HEK293 (cell line): ENCODE results near the gene ANKRD39.

Experiments used
- CTCF ChIA-PET: fragments of 350-600 bp; formaldehyde crosslinking; extraction: SDS; loops from one replicate; lab custom pipeline; 2021; ENCODE audit warnings: antibody characterized with exemption; lab: Yijun Ruan, JAX
- POLR2A ChIA-PET: fragments of 300-600 bp; formaldehyde crosslinking; extraction: SDS; loops from one replicate; lab custom pipeline; 2020; ENCODE audit warnings: antibody characterized with exemption, inconsistent platforms; lab: Yijun Ruan, JAX
- H3K27ac ChIP-seq: fragments of 200-500 bp; sonication (Bioruptor generic); 2 replicates; pipeline ENCODE4 v1.5.1; 2014; ENCODE audit warnings: low read depth, low read length, control low read depth, inconsistent platforms; ENCODE audit errors: extremely low read depth
- H3K36me3 ChIP-seq, 2 experiments: fragments of 200-500 bp in 1 of 2; sonication (Bioruptor generic) in 1 of 2; 1 replicate in 1 of 2; 2 replicates in 1 of 2; pipeline ENCODE4 v1.5.1; 2014 to 2017; ENCODE audit warnings: inconsistent platforms in 2 of 2, low read length in 2 of 2; ENCODE audit not compliant: control insufficient read depth in 2 of 2, insufficient read depth in 1 of 2
- H3K4me1 ChIP-seq: fragments of 200-500 bp; sonication (Bioruptor generic); 2 replicates; pipeline ENCODE4 v1.5.1; 2014; ENCODE audit warnings: mild to moderate bottlenecking, low read length, inconsistent platforms; ENCODE audit not compliant: control insufficient read depth, insufficient read depth
- H3K4me3 ChIP-seq: 2 replicates; pipeline ENCODE4 v1.5.1; 2011; ENCODE audit warnings: low read depth, mild to moderate bottlenecking, control low read depth, low read length, moderate library complexity
- H3K9me3 ChIP-seq: fragments of 200-500 bp; sonication (Bioruptor generic); 2 replicates; pipeline ENCODE4 v1.5.1; 2014; ENCODE audit warnings: low read depth, low read length, inconsistent platforms; ENCODE audit not compliant: control insufficient read depth, insufficient read depth
- ELK4 ChIP-seq: IDR thresholded peaks from 2 replicates; pipeline ENCODE4 v1.6.1; 2011; ENCODE audit warnings: mild to moderate bottlenecking, low read depth, low read length, borderline replicate concordance
- HIC1 ChIP-seq: fragments of 450-650 bp; formaldehyde crosslinking; IDR thresholded peaks from 2 replicates; pipeline ENCODE4 v1.5.1; 2016; ENCODE audit warnings: missing biosample characterization, missing genetic modification characterization
- HOXA7 ChIP-seq: sonication (generic); formaldehyde crosslinking; IDR thresholded peaks from 2 replicates; pipeline ENCODE4 v1.8.1; 2022; ENCODE audit warnings: missing genetic modification reagents, borderline replicate concordance
- HOXD13 ChIP-seq: sonication (generic); formaldehyde crosslinking; IDR thresholded peaks from 2 replicates; pipeline ENCODE4 v1.8.0; 2022; ENCODE audit warnings: missing genetic modification reagents, borderline replicate concordance
- OVOL3 ChIP-seq: fragments of 450-650 bp; formaldehyde crosslinking; IDR thresholded peaks from 2 replicates; pipeline ENCODE4 v1.5.1; 2016; ENCODE audit warnings: missing biosample characterization, missing genetic modification characterization
- SETDB1 ChIP-seq: IDR thresholded peaks from one replicate; pipeline ENCODE4 v1.6.1; 2017; ENCODE audit warnings: mild to moderate bottlenecking, low read length, moderate library complexity, mixed read lengths; ENCODE audit not compliant: insufficient read length
- TRIM28 ChIP-seq: IDR thresholded peaks from 2 replicates; pipeline ENCODE4 v1.6.1; 2011; ENCODE audit warnings: low read length, control low read depth, borderline replicate concordance
- YY1 ChIP-seq: fragments of 450-650 bp; formaldehyde crosslinking; IDR thresholded peaks from 2 replicates; pipeline ENCODE4 v1.5.1; 2018; ENCODE audit warnings: missing biosample characterization, missing genetic modification characterization
- ZBTB17 ChIP-seq: fragments of 450-650 bp; formaldehyde crosslinking; IDR thresholded peaks from 2 replicates; pipeline ENCODE4 v1.5.1; 2016; ENCODE audit warnings: missing biosample characterization, missing genetic modification characterization
- ZFP41 ChIP-seq: fragments of 450-650 bp; formaldehyde crosslinking; IDR thresholded peaks from 2 replicates; pipeline ENCODE4 v1.5.1; 2016; ENCODE audit warnings: missing biosample characterization, missing genetic modification characterization, borderline replicate concordance
- ZNF121 ChIP-seq: fragments of 450-650 bp; formaldehyde crosslinking; IDR thresholded peaks from 2 replicates; pipeline ENCODE4 v1.5.1; 2016; ENCODE audit warnings: missing biosample characterization, missing genetic modification characterization
- ZNF174 ChIP-seq: fragments of 450-650 bp; formaldehyde crosslinking; IDR thresholded peaks from 2 replicates; pipeline ENCODE4 v1.5.0; 2017; ENCODE audit warnings: missing biosample characterization, mild to moderate bottlenecking, missing genetic modification characterization
- ZNF19 ChIP-seq: fragments of 450-650 bp; formaldehyde crosslinking; IDR thresholded peaks from 2 replicates; pipeline ENCODE4; 2016; ENCODE audit warnings: missing biosample characterization, missing genetic modification characterization, low read depth
- ZNF2 ChIP-seq: fragments of 450-650 bp; formaldehyde crosslinking; IDR thresholded peaks from 2 replicates; pipeline ENCODE4 v1.5.1; 2016; ENCODE audit warnings: missing biosample characterization, missing genetic modification characterization
- ZNF391 ChIP-seq: fragments of 450-650 bp; formaldehyde crosslinking; IDR thresholded peaks from 2 replicates; pipeline ENCODE4 v1.5.1; 2016; ENCODE audit warnings: low read depth, missing biosample characterization, missing genetic modification characterization, borderline replicate concordance
- ZNF433 ChIP-seq: fragments of 450-650 bp; formaldehyde crosslinking; IDR thresholded peaks from 2 replicates; pipeline ENCODE4 v1.5.1; 2016; ENCODE audit warnings: missing biosample characterization, missing genetic modification characterization, low read depth
- ZNF544 ChIP-seq: fragments of 450-650 bp; formaldehyde crosslinking; IDR thresholded peaks from 2 replicates; pipeline ENCODE4 v1.5.0; 2017; ENCODE audit warnings: missing biosample characterization, missing genetic modification characterization
- ZNF830 ChIP-seq: fragments of 450-650 bp; IDR thresholded peaks from 2 replicates; pipeline ENCODE4 v1.5.0; 2018; ENCODE audit warnings: missing biosample characterization, missing genetic modification characterization, low read depth, mild to moderate bottlenecking, moderate library complexity
- TF ChIP-seq, protein P1 (sequence below): fragments of 450-650 bp; formaldehyde crosslinking; IDR thresholded peaks from 2 replicates; pipeline ENCODE4 v1.5.1; 2016; ENCODE audit warnings: missing biosample characterization, missing genetic modification characterization

ANKRD39 gene

GRCh38 chr2:96813656-96814055, 44.2 kb downstream of the ANKRD39 start (continued):
- TF ChIP-seq ZNF544 (tag by site-specific recombination) (no peak), TRIM28 (no peak), YY1 (no peak), ZFP41 (tag by site-specific recombination) (no peak)

DNA sequence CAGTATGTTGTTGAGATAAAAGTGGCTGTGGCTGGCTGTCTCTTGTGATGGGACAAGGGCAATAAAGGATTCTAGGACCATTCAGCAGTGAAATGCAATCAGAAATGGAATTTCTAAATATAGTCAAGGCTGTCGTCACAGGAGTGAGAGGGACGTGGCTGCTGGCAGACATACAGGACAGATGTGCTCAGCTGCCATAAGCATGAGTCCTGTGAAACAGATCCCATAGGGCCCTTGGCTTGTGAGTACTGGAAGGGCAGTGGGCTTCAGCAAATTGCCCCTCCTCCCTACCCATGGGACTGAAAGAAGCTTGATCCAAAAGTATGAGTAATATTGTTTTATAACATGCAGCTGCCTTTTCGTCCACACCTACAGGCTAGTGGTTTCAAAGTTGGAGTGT, 45.9 kb downstream of the ANKRD39 start:
- no peak overlapping the region for H3K27ac ChIP-seq
- H3K9me3 ChIP-seq = no peaks in the 10 kb centered on the region
- POLR2A ChIA-PET = no interaction called here
- peaks cover 0 to 46% of the 10 kb centered on the region in 2 experiments; a peak in 2 of 3 replicates for H3K36me3 ChIP-seq
- no peak overlapping the region for H3K4me3 ChIP-seq
- CTCF ChIA-PET = interaction anchor here (1.9 kb wide), 1 partner anchor 11 kb away, joined by 7 read pairs; no protein-coding TSS in a partner anchor
- H3K4me1 ChIP-seq = no peaks in the 10 kb centered on the region; the same call in 1 of the 2 replicates
- TF ChIP-seq ZNF433 (tag by site-specific recombination) (no peak), YY1 (no peak), ELK4 (no peak), ZNF121 (no peak), ZNF19 (tag by site-specific recombination) (no peak), ZNF830 (tag by site-specific recombination) (no peak), HIC1 (tag by site-specific recombination) (no peak), ZBTB17 (no peak), OVOL3 (tag by site-specific recombination) (no peak), HOXA7 (CRISPR knock-in tag) (no peak), SETDB1 (no peak)

- H3K36me3 ChIP-seq = peaks cover 0 to 46% of the 10 kb centered on the region in 2 experiments; a peak in 2 of 3 replicates
- TF ChIP-seq ZNF174 (tag by site-specific recombination) (no peak), HOXD13 (no peak), ZNF2 (tag by site-specific recombination) (no peak), ZNF391 (tag by site-specific recombination) (no peak)
- TF ChIP-seq, protein P1, sequence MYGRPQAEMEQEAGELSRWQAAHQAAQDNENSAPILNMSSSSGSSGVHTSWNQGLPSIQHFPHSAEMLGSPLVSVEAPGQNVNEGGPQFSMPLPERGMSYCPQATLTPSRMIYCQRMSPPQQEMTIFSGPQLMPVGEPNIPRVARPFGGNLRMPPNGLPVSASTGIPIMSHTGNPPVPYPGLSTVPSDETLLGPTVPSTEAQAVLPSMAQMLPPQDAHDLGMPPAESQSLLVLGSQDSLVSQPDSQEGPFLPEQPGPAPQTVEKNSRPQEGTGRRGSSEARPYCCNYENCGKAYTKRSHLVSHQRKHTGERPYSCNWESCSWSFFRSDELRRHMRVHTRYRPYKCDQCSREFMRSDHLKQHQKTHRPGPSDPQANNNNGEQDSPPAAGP (tag by site-specific recombination) = no peak
- no peak overlapping the region for H3K27ac ChIP-seq
- CTCF ChIA-PET = no interaction called here
- POLR2A ChIA-PET = interaction anchor here (0.6 kb wide), 1 partner anchor 530 kb away, joined by 3 read pairs; no protein-coding TSS in a partner anchor
- H3K9me3 ChIP-seq = no peaks in the 10 kb centered on the region
- no peaks in the 10 kb centered on the region; the same call in 1 of the 2 replicates for H3K4me1 ChIP-seq
- no peak overlapping the region for H3K4me3 ChIP-seq
These were observed 47.0 kb downstream of the ANKRD39 start for GRCh38 chr2:96810783-96811192.
